ENCODE data around the gene FOS. TPM values are rescaled to one million over a fixed set of nuclear protein-coding genes. Genes with fewer than 3 reads are reported as not detected.
A peak's percentile ranks its signal among the peaks of the same experiment; 100 is the strongest.

FOS gene
- polyA plus RNA-seq, 6 donors from 2014 or later = 863 to 3,933 (median 2,927) TPM

- peaks cover 8 to 13% (median 8%) of the 10 kb centered on the region in 3 donors for H3K4me1 Mint-ChIP-seq
- DNase-seq (no peak), ATAC-seq (ENCODE audit: low read depth in 2 of 2) (no peak)
- H3K27me3 Mint-ChIP-seq = no peaks in the 10 kb centered on the region
- H3K9me3 Mint-ChIP-seq = no peaks in the 10 kb centered on the region
- peak overlapping the region in 1 of 6 donors; percentile 9 for H3K27ac Mint-ChIP-seq
- H3K36me3 Mint-ChIP-seq = peaks cover 0 to 5% of the 10 kb centered on the region in 2 donors
- H3K4me3 Mint-ChIP-seq = no peak overlapping the region
Measured at GRCh38 chr14:75242546-75243273, 35.9 kb upstream of the FOS start.

- Mint-ChIP-seq H3K4me3 (no peak overlapping the region), H3K9me3 (no peaks in the 10 kb centered on the region), H3K27ac (peak overlapping the region in 1 of 6 donors; percentile 28), H3K27me3 (no peaks in the 10 kb centered on the region), H3K36me3 (peaks cover 0 to 5% of the 10 kb centered on the region in 2 donors), H3K4me1 (peaks cover 12 to 22% (median 15%) of the 10 kb centered on the region in 3 donors)
- no peak for DNase-seq
- no peak for ATAC-seq (ENCODE audit: low read depth in 2 of 2)
Measured at GRCh38 chr14:75244121-75244520, 34.5 kb upstream of the FOS start.

- H3K27me3 Mint-ChIP-seq = no peaks in the 10 kb centered on the region
- DNase-seq (no peak), ATAC-seq (ENCODE audit: low read depth in 2 of 2) (no peak)
- H3K4me3 Mint-ChIP-seq = peak overlapping the region in 5 of 8 donors; percentile 6 to 86 (median 65)
- H3K27ac Mint-ChIP-seq = peak overlapping the region in 3 of 6 donors; percentile 66 to 83 (median 79)
- H3K9me3 Mint-ChIP-seq = no peaks in the 10 kb centered on the region
- peaks cover 0 to 5% of the 10 kb centered on the region in 2 donors for H3K36me3 Mint-ChIP-seq
- peaks cover 19 to 32% (median 23%) of the 10 kb centered on the region in 3 donors for H3K4me1 Mint-ChIP-seq
Measured at GRCh38 chr14:75246546-75247285, 31.9 kb upstream of the FOS start.

GRCh38 chr14:75247286-75247922, 31.2 kb upstream of the FOS start:
- peak; percentile 71 to 79 for ATAC-seq (ENCODE audit: low read depth in 2 of 2)
- peaks cover 0 to 5% of the 10 kb centered on the region in 2 donors for H3K36me3 Mint-ChIP-seq
- H3K4me3 Mint-ChIP-seq = peak overlapping the region; percentile 52 to 88 (median 76)
- peaks cover 19 to 32% (median 23%) of the 10 kb centered on the region in 3 donors for H3K4me1 Mint-ChIP-seq
- H3K27ac Mint-ChIP-seq = peak overlapping the region; percentile 79 to 89 (median 86)
- peak; percentile 49 for DNase-seq
- no peaks in the 10 kb centered on the region for H3K27me3 Mint-ChIP-seq
- H3K9me3 Mint-ChIP-seq = no peaks in the 10 kb centered on the region

GRCh38 chr14:75247939-75248338, 30.7 kb upstream of the FOS start:
- Mint-ChIP-seq H3K4me1 (peaks cover 19 to 32% (median 23%) of the 10 kb centered on the region in 3 donors), H3K36me3 (peaks cover 0 to 5% of the 10 kb centered on the region in 2 donors), H3K27ac (peak overlapping the region; percentile 79 to 89 (median 86)), H3K4me3 (peak overlapping the region; percentile 52 to 88 (median 76)), H3K9me3 (no peaks in the 10 kb centered on the region), H3K27me3 (no peaks in the 10 kb centered on the region)
- no peak for DNase-seq
- ATAC-seq (ENCODE audit: low read depth in 2 of 2) = no peak

GRCh38 chr14:75249251-75249957, 29.2 kb upstream of the FOS start:
- Mint-ChIP-seq H3K4me1 (peaks cover 19 to 32% (median 23%) of the 10 kb centered on the region in 3 donors), H3K4me3 (peak overlapping the region in 7 of 8 donors; percentile 10 to 49 (median 39))

GRCh38 chr14:75249958-75250336, 28.7 kb upstream of the FOS start:
- ATAC-seq (ENCODE audit: low read depth in 2 of 2) = no peak
- Mint-ChIP-seq H3K27ac (peak overlapping the region in 4 of 6 donors; percentile 32 to 91 (median 84)), H3K4me3 (peak overlapping the region in 3 of 8 donors; percentile 10 to 42 (median 39)), H3K4me1 (peaks cover 19 to 32% (median 23%) of the 10 kb centered on the region in 3 donors), H3K9me3 (no peaks in the 10 kb centered on the region), H3K27me3 (no peaks in the 10 kb centered on the region), H3K36me3 (peaks cover 0 to 5% of the 10 kb centered on the region in 2 donors)
- no peak for DNase-seq

More at GRCh38 chr14:75249251-75249957, 29.2 kb upstream of the FOS start:
- ATAC-seq (ENCODE audit: low read depth in 2 of 2) (peak; percentile 66 to 71), DNase-seq (peak; percentile 40)
- Mint-ChIP-seq H3K36me3 (peaks cover 0 to 5% of the 10 kb centered on the region in 2 donors), H3K9me3 (no peaks in the 10 kb centered on the region), H3K27ac (peak overlapping the region; percentile 32 to 91 (median 84)), H3K27me3 (no peaks in the 10 kb centered on the region)

- peaks cover 19 to 32% (median 23%) of the 10 kb centered on the region in 3 donors for H3K4me1 Mint-ChIP-seq
- H3K27me3 Mint-ChIP-seq = no peaks in the 10 kb centered on the region
Measured at GRCh38 chr14:75250800-75251199, 27.8 kb upstream of the FOS start.

GRCh38 chr14:75252254-75252837, 26.3 kb upstream of the FOS start:
- DNase-seq (no peak), ATAC-seq (ENCODE audit: low read depth in 2 of 2) (no peak)
- H3K36me3 Mint-ChIP-seq = peaks cover 0 to 3% of the 10 kb centered on the region in 2 donors
- peaks cover 19 to 26% (median 24%) of the 10 kb centered on the region in 3 donors for H3K4me1 Mint-ChIP-seq
- H3K27me3 Mint-ChIP-seq = no peaks in the 10 kb centered on the region
- H3K9me3 Mint-ChIP-seq = no peaks in the 10 kb centered on the region
- H3K27ac Mint-ChIP-seq = peak overlapping the region in 1 of 6 donors; percentile 5
- no peak overlapping the region for H3K4me3 Mint-ChIP-seq

More at GRCh38 chr14:75250800-75251199, 27.8 kb upstream of the FOS start:
- Mint-ChIP-seq H3K4me3 (no peak overlapping the region), H3K9me3 (no peaks in the 10 kb centered on the region), H3K36me3 (peaks cover 0 to 5% of the 10 kb centered on the region in 2 donors), H3K27ac (peak overlapping the region in 3 of 6 donors; percentile 34 to 74 (median 54))
- ATAC-seq (ENCODE audit: low read depth in 2 of 2) = no peak
- no peak for DNase-seq

GRCh38 chr14:75254381-75254822, 24.2 kb upstream of the FOS start:
- H3K36me3 Mint-ChIP-seq = no peaks in the 10 kb centered on the region
- DNase-seq = no peak
- peak overlapping the region in 4 of 6 donors; percentile 27 to 94 (median 58) for H3K27ac Mint-ChIP-seq
- H3K4me3 Mint-ChIP-seq = peak overlapping the region in 1 of 8 donors; percentile 15
- H3K27me3 Mint-ChIP-seq = no peaks in the 10 kb centered on the region
- peaks cover 20 to 26% (median 20%) of the 10 kb centered on the region in 3 donors for H3K4me1 Mint-ChIP-seq
- no peaks in the 10 kb centered on the region for H3K9me3 Mint-ChIP-seq
- no peak for ATAC-seq (ENCODE audit: low read depth in 2 of 2)

GRCh38 chr14:75254901-75255584, 23.6 kb upstream of the FOS start:
- Mint-ChIP-seq H3K27ac (peak overlapping the region; percentile 12 to 94 (median 81)), H3K27me3 (no peaks in the 10 kb centered on the region), H3K4me3 (peak overlapping the region in 2 of 8 donors; percentile 15 to 34), H3K36me3 (no peaks in the 10 kb centered on the region), H3K9me3 (no peaks in the 10 kb centered on the region), H3K4me1 (peaks cover 20 to 27% (median 22%) of the 10 kb centered on the region in 3 donors)
- DNase-seq = no peak
- no peak for ATAC-seq (ENCODE audit: low read depth in 2 of 2)

All from naive B cell (primary cell).